Natural killer cell (primary cell): Measurements from ENCODE around the gene PGBD4. TPM values are rescaled to one million over a fixed set of nuclear protein-coding genes. Genes with fewer than 3 reads are reported as not detected.

Source experiments
- ATAC-seq, 3 donors: fragments of 150-1000 bp in 2 of 3; fragments of 200-7000 bp in 1 of 3; cut with Tn5 transposase; 1 replicate in 1 of 3; 2 replicates in 2 of 3; pipeline ENCODE4 v1.10.0; 2021; ENCODE audit warnings: mild to moderate bottlenecking in 2 of 3, moderate library complexity in 2 of 3
- DNase-seq, 2 donors: peaks; one replicate each; pipeline versions ENCODE4 v3.0.0 to v3.0.0-alpha.2; 2013 to 2021; ENCODE audit warnings: mixed read lengths in 1 of 2
- H3K27ac ChIP-seq: one replicate; pipeline ENCODE4 v1.5.1; 2013; ENCODE audit warnings: mild to moderate bottlenecking, low read length
- H3K27me3 ChIP-seq: one replicate; pipeline ENCODE4 v1.6.1; 2013; ENCODE audit warnings: low read length; ENCODE audit not compliant: control insufficient read depth, insufficient read depth
- H3K36me3 ChIP-seq: one replicate; pipeline ENCODE4 v1.6.1; 2013; ENCODE audit warnings: low read length; ENCODE audit not compliant: control insufficient read depth, insufficient read depth
- H3K4me1 ChIP-seq: one replicate; pipeline ENCODE4 v1.6.1; 2013; ENCODE audit warnings: low read length; ENCODE audit not compliant: control insufficient read depth, insufficient read depth
- H3K4me3 ChIP-seq: one replicate; pipeline ENCODE4 v1.5.1; 2013; ENCODE audit warnings: low read length
- H3K9me3 ChIP-seq: one replicate; pipeline ENCODE4 v1.6.1; 2013; ENCODE audit warnings: low read length; ENCODE audit not compliant: control insufficient read depth, insufficient read depth
- H3K27ac Mint-ChIP-seq, 2 donors: one replicate each; pipeline ENCODE4 v1.8.0; 2022; ENCODE audit warnings: mild to moderate bottlenecking in 2 of 2, mixed read lengths in 2 of 2, moderate library complexity in 1 of 2
- H3K27me3 Mint-ChIP-seq, 2 donors: one replicate each; pipeline ENCODE4 v1.8.0; 2022; ENCODE audit warnings: low read depth in 2 of 2, mixed read lengths in 2 of 2
- H3K36me3 Mint-ChIP-seq: one replicate; pipeline ENCODE4 v1.8.0; 2022; ENCODE audit warnings: mixed read lengths
- H3K4me1 Mint-ChIP-seq, 2 donors: one replicate each; pipeline ENCODE4 v1.8.0; 2022; ENCODE audit warnings: mixed read lengths in 2 of 2
- H3K4me3 Mint-ChIP-seq: one replicate; pipeline ENCODE4 v1.8.0; 2022; ENCODE audit warnings: mild to moderate bottlenecking, moderate library complexity, mixed read lengths
- H3K9me3 Mint-ChIP-seq, 2 donors: one replicate each; pipeline ENCODE4 v1.8.0; 2022; ENCODE audit warnings: mixed read lengths in 2 of 2
- CTCF ChIP-seq: fragments of 200-600 bp; IDR thresholded peaks from one replicate; pipeline ENCODE4 v1.8.0; 2022; ENCODE audit warnings: antibody characterized with exemption
- WGBS: methylation state at CpG from one replicate; pipeline ENCODE4 v1.1.7; 2013; ENCODE audit warnings: missing lambda C conversion rate; ENCODE audit not compliant: insufficient coverage; 5-methylcytosine and 5-hydroxymethylcytosine counted together
- intact Hi-C: fragments of 100-400 bp; cut with micrococcal nuclease; formaldehyde crosslinking; loops from one replicate; pipeline ENCODE4 v1.14.2; 2022
- total RNA-seq, 4 donors: library from RNA; stranded (reverse); fragments of 120-200 nt in 1 of 4; gene quantifications; one replicate each; pipeline versions ENCODE4 v1.2.3 to v1.2.4, GENCODE V29; 2013 to 2022

The PGBD4 gene
- 1 to 10 TPM; 3.2 to 4.2 (median 4.0) TPM for total RNA-seq
- 8.3 TPM for total RNA-seq (2013)

- ATAC-seq = peak; percentile 95 to 99 (median 98)
- Mint-ChIP-seq H3K9me3 (no peaks in the 10 kb centered on the region), H3K36me3 (no peaks in the 10 kb centered on the region), H3K27me3 (no peaks in the 10 kb centered on the region), H3K4me1 (peaks cover 35% of the 10 kb centered on the region in 2 donors), H3K27ac (peak within 1 kb of the TSS; percentile 99 to 100), H3K4me3 (peak within 1 kb of the TSS; percentile 96)
- Histone ChIP-seq H3K27me3 (no peaks in the 10 kb centered on the region), H3K4me3 (peak within 1 kb of the TSS; percentile 91), H3K27ac (peak within 1 kb of the TSS; percentile 96), H3K36me3 (no peaks in the 10 kb centered on the region), H3K9me3 (no peaks in the 10 kb centered on the region), H3K4me1 (peaks cover 4% of the 10 kb centered on the region)
- under 1% methylated on average over 48 of the region's 48 CpGs for WGBS
- intact Hi-C loops = loop anchor here (1.0 to 5.0 kb wide), 4 partner anchors 63 to 265 kb away; partner anchors contain the start of genes AVEN, EMC4, LPCAT4 and SLC12A6
- TF ChIP-seq CTCF = no peak
- peak; percentile 99 for DNase-seq
Observed at GRCh38 chr15:34101366-34102174, at the start of gene PGBD4, which contains the start of gene EMC7. Gene PGBD4, plus strand, starts transcription at chr15:34102083. Its CDS starts 449 bp downstream, at chr15:34102532. Gene EMC7, minus strand, starts transcription at chr15:34101862. Its CDS starts 23 bp downstream, at chr15:34101839.

GRCh38 chr15:34054081-34054707 is 47.7 kb upstream of the PGBD4 start:
- H3K4me1 Mint-ChIP-seq = no peaks in the 10 kb centered on the region
- Histone ChIP-seq H3K36me3 (no peaks in the 10 kb centered on the region), H3K27ac (no peak overlapping the region), H3K27me3 (no peaks in the 10 kb centered on the region), H3K9me3 (peaks cover 7% of the 10 kb centered on the region), H3K4me3 (no peak overlapping the region), H3K4me1 (no peaks in the 10 kb centered on the region)
- H3K36me3 Mint-ChIP-seq = peaks cover 20% of the 10 kb centered on the region
- DNase-seq = no peak
- WGBS = 100% methylated on average over 3 of the region's 3 CpGs
- intact Hi-C loops = no loop called here
- no peak for ATAC-seq
- H3K4me3 Mint-ChIP-seq = no peak overlapping the region
- peaks cover 6 to 16% of the 10 kb centered on the region in 2 donors for H3K9me3 Mint-ChIP-seq
- no peak overlapping the region for H3K27ac Mint-ChIP-seq
- no peak for TF ChIP-seq CTCF
- peaks cover 0 to 15% of the 10 kb centered on the region in 2 donors for H3K27me3 Mint-ChIP-seq

- H3K4me3 ChIP-seq = no peak overlapping the region
- H3K27me3 Mint-ChIP-seq = peaks cover 0 to 7% of the 10 kb centered on the region in 2 donors
- no peak overlapping the region for H3K27ac Mint-ChIP-seq
- H3K9me3 ChIP-seq = no peaks in the 10 kb centered on the region
- 95% methylated on average over 2 of the region's 3 CpGs for WGBS
- no peak overlapping the region for H3K27ac ChIP-seq
- no peak for TF ChIP-seq CTCF
- ATAC-seq (no peak), DNase-seq (no peak)
- no peaks in the 10 kb centered on the region for H3K27me3 ChIP-seq
- H3K9me3 Mint-ChIP-seq = peaks cover 2 to 5% of the 10 kb centered on the region in 2 donors
- H3K4me3 Mint-ChIP-seq = no peak overlapping the region
- intact Hi-C loops = no loop called here
- no peaks in the 10 kb centered on the region for H3K36me3 ChIP-seq
- H3K36me3 Mint-ChIP-seq = peaks cover 7% of the 10 kb centered on the region
- no peaks in the 10 kb centered on the region for H3K4me1 ChIP-seq
- H3K4me1 Mint-ChIP-seq = no peaks in the 10 kb centered on the region
Observed at GRCh38 chr15:34055868-34056595, 45.9 kb upstream of the PGBD4 start.
